Activated CD8-positive, alpha-beta T cell treated with anti-CD3 and anti-CD28 coated beads, Interleukin-2, amount 10 ng/mL, durations not matched to agents 7 days and 5 days (primary cell): Measurements from ENCODE around the gene BHMT2. TPM values are rescaled to one million over a fixed set of nuclear protein-coding genes. Genes with fewer than 3 reads are reported as not detected.

ENCODE experiments used
- ATAC-seq: fragments of 150-1000 bp; cut with Tn5 transposase; one replicate; pipeline ENCODE4 v1.10.0; 2021; ENCODE audit warnings: moderate library complexity
- CTCF ChIA-PET: fragments of 350-600 bp; sonication (Branson Sonifier 250); formaldehyde crosslinking; loops from one replicate; lab custom pipeline; 2021; ENCODE audit warnings: antibody characterized with exemption; lab: Charles Lee
- POLR2A ChIA-PET: fragments of 350-600 bp; sonication (Branson Sonifier 250); formaldehyde crosslinking; loops from one replicate; lab custom pipeline; 2021; ENCODE audit warnings: antibody characterized with exemption; lab: Charles Lee
- DNase-seq: peaks from one replicate; pipeline ENCODE4 v3.0.0-alpha.2; 2020
- H3K27ac Mint-ChIP-seq: one replicate; pipeline ENCODE4 v1.8.0; 2021; ENCODE audit warnings: mild to moderate bottlenecking, mixed read lengths
- H3K27me3 Mint-ChIP-seq: one replicate; pipeline ENCODE4 v1.8.0; 2021; ENCODE audit warnings: low read depth, mixed read lengths
- H3K36me3 Mint-ChIP-seq: one replicate; pipeline ENCODE4 v1.8.0; 2021; ENCODE audit warnings: low read depth, mixed read lengths
- H3K4me1 Mint-ChIP-seq: one replicate; pipeline ENCODE4 v1.8.0; 2021; ENCODE audit warnings: low read depth, mixed read lengths
- H3K4me3 Mint-ChIP-seq: one replicate; pipeline ENCODE4 v1.8.0; 2021; ENCODE audit warnings: mild to moderate bottlenecking, mixed read lengths
- H3K9me3 Mint-ChIP-seq: one replicate; pipeline ENCODE4 v1.8.0; 2022; ENCODE audit warnings: mixed read lengths; ENCODE audit not compliant: insufficient read depth
- total RNA-seq, 2 experiments: library from RNA; stranded (reverse); gene quantifications; one replicate each; pipeline ENCODE4 v1.2.3, GENCODE V29; 2021

BHMT2 gene
- total RNA-seq, 2 experiments from 2014 or later, result not detected

GRCh38 chr5:79074641-79075040, 5.1 kb downstream of the BHMT2 start:
- H3K36me3 Mint-ChIP-seq, result peaks cover 3% of the 10 kb centered on the region
- H3K9me3 Mint-ChIP-seq, result no peaks in the 10 kb centered on the region
- peaks cover 18% of the 10 kb centered on the region for H3K27me3 Mint-ChIP-seq
- DNase-seq (no peak), ATAC-seq (no peak)
- peaks cover 12% of the 10 kb centered on the region for H3K4me1 Mint-ChIP-seq
- POLR2A ChIA-PET, result no interaction called here
- CTCF ChIA-PET, result interaction anchor here (1.2 to 3.8 kb wide), 4 partner anchors 9 to 58 kb away, joined by 3 to 19 read pairs (median 12); no protein-coding TSS in a partner anchor
- no peak overlapping the region for H3K27ac Mint-ChIP-seq
- H3K4me3 Mint-ChIP-seq, result no peak overlapping the region

DNA sequence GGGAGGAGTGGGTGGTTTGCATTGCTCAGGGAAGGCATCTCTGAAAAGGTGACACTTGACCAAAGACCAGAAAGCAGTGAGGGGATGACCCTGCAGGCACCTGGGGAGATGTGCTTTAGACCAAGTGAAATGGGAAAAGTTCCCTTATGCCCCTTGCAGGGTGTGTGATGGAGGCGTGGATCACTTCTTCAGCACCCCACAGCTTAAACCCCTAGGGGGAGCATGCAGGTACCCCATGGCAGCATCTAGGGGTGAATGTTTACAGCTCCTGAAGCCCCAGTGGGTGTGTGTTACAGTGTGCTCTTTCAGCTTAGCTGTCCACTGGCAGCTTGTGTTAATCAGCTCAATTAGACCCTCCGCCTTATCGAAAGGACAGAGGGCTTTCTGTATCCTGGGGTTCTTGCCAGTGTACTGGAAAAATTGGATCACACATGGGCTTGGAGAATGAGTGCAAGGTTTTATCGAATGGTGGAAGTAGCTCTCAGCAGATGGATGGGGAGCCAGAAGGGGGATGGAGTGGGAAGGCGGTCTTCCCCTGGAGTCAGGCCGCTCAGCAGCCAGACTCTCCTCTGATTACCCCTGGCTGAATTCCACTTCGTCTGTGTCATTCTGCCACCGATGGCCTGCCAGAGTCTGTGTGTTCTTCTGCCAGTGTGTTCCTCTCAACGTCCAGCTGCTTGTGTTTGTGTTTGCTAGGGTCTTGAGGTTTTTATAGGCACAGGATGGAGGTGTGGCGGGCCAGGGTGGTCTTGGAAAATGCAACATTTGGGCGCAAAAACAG, 6.3 kb downstream of the BHMT2 start:
- DNase-seq (no peak), ATAC-seq (no peak)
- CTCF ChIA-PET, result interaction anchor here (0.9 to 3.8 kb wide), 4 partner anchors 8 to 57 kb away, joined by 3 to 19 read pairs (median 11); no protein-coding TSS in a partner anchor
- peaks cover 10% of the 10 kb centered on the region for H3K27me3 Mint-ChIP-seq
- H3K4me1 Mint-ChIP-seq, result peaks cover 12% of the 10 kb centered on the region
- H3K9me3 Mint-ChIP-seq, result no peaks in the 10 kb centered on the region
- no peak overlapping the region for H3K4me3 Mint-ChIP-seq
- peaks cover 3% of the 10 kb centered on the region for H3K36me3 Mint-ChIP-seq
- H3K27ac Mint-ChIP-seq, result no peak overlapping the region
- POLR2A ChIA-PET, result no interaction called here

DNA sequence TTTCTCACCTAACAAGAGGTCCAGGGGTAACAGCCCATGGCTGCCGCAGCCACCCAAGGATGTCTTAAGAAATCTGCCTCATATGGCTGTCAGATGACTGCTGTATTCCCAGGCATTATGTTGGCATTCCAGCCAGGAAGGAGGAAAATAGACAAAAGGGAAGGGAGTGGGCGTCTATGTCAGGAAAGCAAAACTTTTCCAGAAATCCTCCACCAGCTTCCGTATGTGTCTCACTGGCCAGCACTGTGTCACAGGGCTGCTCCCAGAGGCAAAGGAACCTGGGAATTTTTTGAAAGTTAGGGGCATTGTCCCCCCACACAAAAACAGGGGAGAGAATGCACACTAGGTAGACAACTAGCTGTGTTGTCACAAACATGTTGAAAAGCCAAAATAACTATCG, 7.3 kb downstream of the BHMT2 start:
- peaks cover 12% of the 10 kb centered on the region for H3K4me1 Mint-ChIP-seq
- no peak overlapping the region for H3K27ac Mint-ChIP-seq
- no peaks in the 10 kb centered on the region for H3K9me3 Mint-ChIP-seq
- ATAC-seq (no peak), DNase-seq (no peak)
- H3K27me3 Mint-ChIP-seq, result peaks cover 5% of the 10 kb centered on the region
- POLR2A ChIA-PET, result no interaction called here
- peaks cover 3% of the 10 kb centered on the region for H3K36me3 Mint-ChIP-seq
- CTCF ChIA-PET, result interaction anchor here (3.5 to 3.8 kb wide), 2 partner anchors 51 to 56 kb away, joined by 19 read pairs; no protein-coding TSS in a partner anchor
- no peak overlapping the region for H3K4me3 Mint-ChIP-seq

DNA sequence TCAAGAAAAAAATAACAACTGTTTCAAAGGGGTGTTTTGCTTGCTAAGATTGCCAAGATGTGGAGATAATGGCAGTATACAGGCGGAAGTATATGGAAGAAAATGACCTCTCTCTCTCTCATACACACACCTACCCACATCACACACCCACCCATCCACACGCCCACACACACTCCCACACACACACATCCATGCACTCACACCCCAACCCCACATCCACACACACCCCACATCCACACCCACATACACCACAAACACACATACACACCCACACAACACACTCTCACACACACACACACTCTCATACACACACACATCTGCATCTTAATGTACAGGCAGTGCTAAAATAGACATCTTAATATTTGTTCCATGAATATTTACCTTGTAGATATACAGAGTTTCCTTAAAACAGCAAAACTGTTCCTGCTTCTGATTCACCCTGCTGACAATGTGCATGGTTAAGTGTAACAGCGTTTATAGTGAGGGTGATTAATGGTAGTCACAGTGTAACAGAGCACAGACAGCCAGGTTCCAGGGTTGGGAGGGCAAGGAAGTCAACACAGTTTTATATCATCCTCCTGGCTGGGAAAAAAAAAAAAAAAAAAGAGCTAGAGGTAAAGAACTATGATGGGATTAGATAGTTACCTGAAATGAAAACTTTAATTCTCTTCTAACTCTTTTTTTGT, 8.3 kb downstream of the BHMT2 start:
- no peaks in the 10 kb centered on the region for H3K9me3 Mint-ChIP-seq
- POLR2A ChIA-PET, result no interaction called here
- no peak overlapping the region for H3K27ac Mint-ChIP-seq
- peaks cover 2% of the 10 kb centered on the region for H3K27me3 Mint-ChIP-seq
- no peak for DNase-seq
- H3K4me3 Mint-ChIP-seq, result no peak overlapping the region
- CTCF ChIA-PET, result interaction anchor here (3.8 kb wide), 1 partner anchor 52 kb away, joined by 19 read pairs; no protein-coding TSS in a partner anchor
- peaks cover 12% of the 10 kb centered on the region for H3K4me1 Mint-ChIP-seq
- no peak for ATAC-seq
- H3K36me3 Mint-ChIP-seq, result no peaks in the 10 kb centered on the region

- H3K9me3 Mint-ChIP-seq, result no peaks in the 10 kb centered on the region
- no peak for ATAC-seq
- H3K4me1 Mint-ChIP-seq, result peaks cover 2% of the 10 kb centered on the region
- H3K27me3 Mint-ChIP-seq, result peaks cover 4% of the 10 kb centered on the region
- POLR2A ChIA-PET, result no interaction called here
- no peak for DNase-seq
- no peak overlapping the region for H3K27ac Mint-ChIP-seq
- no peak overlapping the region for H3K4me3 Mint-ChIP-seq
- CTCF ChIA-PET, result no interaction called here
- no peaks in the 10 kb centered on the region for H3K36me3 Mint-ChIP-seq
Observed at GRCh38 chr5:79080804-79081203, 11.2 kb downstream of the BHMT2 start.

DNA sequence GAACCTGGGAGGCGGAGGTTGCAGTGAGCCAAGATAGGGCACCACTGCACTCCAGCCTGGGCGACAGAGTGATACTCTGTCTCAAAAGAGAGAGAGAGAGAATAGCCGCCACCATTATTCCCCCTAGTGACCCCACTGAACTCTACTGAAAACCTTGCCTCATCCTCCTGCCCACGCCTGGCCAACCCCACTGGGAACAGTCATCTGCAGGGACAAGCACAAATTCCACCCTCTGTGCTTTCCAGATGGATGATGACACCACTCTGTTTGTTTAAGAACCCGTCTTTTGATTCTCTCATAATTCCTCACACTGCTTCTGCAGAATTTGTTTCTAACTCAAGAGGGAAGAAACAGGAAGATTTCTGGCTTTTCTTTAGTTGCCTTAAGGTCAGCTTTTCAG, 12.2 kb downstream of the BHMT2 start:
- H3K36me3 Mint-ChIP-seq, result no peaks in the 10 kb centered on the region
- ChIA-PET CTCF (interaction anchor here (2.1 kb wide), 1 partner anchor 57 kb away, joined by 6 read pairs; no protein-coding TSS in a partner anchor), POLR2A (no interaction called here)
- no peak overlapping the region for H3K27ac Mint-ChIP-seq
- H3K4me3 Mint-ChIP-seq, result no peak overlapping the region
- peaks cover 7% of the 10 kb centered on the region for H3K27me3 Mint-ChIP-seq
- no peak for DNase-seq
- no peak for ATAC-seq
- H3K9me3 Mint-ChIP-seq, result no peaks in the 10 kb centered on the region
- no peaks in the 10 kb centered on the region for H3K4me1 Mint-ChIP-seq

- CTCF ChIA-PET, result no interaction called here
- no peak for ATAC-seq
- DNase-seq, result no peak
- POLR2A ChIA-PET, result no interaction called here
- no peaks in the 10 kb centered on the region for H3K36me3 Mint-ChIP-seq
- no peak overlapping the region for H3K4me3 Mint-ChIP-seq
- no peak overlapping the region for H3K27ac Mint-ChIP-seq
- no peaks in the 10 kb centered on the region for H3K9me3 Mint-ChIP-seq
- H3K4me1 Mint-ChIP-seq, result no peaks in the 10 kb centered on the region
- peaks cover 9% of the 10 kb centered on the region for H3K27me3 Mint-ChIP-seq
Observed at GRCh38 chr5:79086116-79086515, 16.5 kb downstream of the BHMT2 start.

DNA sequence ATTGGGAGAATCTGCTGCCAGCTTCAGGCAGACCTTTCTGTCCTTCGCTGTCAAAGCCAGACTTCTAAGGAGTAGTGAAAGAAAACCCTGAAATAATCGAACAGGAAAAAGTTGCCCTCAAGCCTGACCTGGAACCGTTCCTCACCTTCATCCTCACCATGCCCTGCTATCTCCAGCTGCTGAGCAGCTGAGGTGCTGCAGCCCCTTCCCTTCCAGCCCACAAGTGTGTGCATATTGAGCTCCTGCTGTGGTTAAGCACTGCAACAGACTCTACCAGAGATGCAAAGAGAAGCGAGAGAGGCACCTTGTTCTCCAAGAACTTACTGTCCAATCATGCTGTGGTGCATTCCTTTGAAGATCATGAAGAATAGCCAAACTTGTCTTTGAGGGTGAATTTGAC, 18.9 kb downstream of the BHMT2 start:
- ATAC-seq (no peak), DNase-seq (no peak)
- H3K36me3 Mint-ChIP-seq, result no peaks in the 10 kb centered on the region
- H3K4me3 Mint-ChIP-seq, result no peak overlapping the region
- H3K4me1 Mint-ChIP-seq, result no peaks in the 10 kb centered on the region
- no peak overlapping the region for H3K27ac Mint-ChIP-seq
- no peaks in the 10 kb centered on the region for H3K9me3 Mint-ChIP-seq
- POLR2A ChIA-PET, result no interaction called here
- CTCF ChIA-PET, result no interaction called here
- H3K27me3 Mint-ChIP-seq, result peaks cover 7% of the 10 kb centered on the region

DNA sequence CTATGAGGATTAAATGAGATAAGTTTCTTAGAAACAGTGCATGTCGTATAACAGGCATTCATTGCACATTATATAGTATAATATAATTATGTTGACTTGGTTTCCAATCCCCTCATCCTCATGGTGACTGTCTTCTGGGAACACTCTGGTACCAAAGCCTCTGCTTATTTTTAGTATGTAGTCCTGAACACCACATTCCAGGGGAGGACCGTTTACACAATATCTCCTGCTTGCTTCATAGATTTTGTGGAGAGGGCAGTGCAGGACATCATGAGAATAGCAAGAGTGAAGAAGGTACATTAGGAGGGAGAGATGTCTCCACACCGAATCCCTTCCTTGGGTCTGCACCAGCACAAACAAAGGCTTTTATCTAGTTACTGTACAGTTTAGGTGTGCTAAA, 21.5 kb downstream of the BHMT2 start:
- no peak for ATAC-seq
- H3K4me3 Mint-ChIP-seq, result no peak overlapping the region
- CTCF ChIA-PET, result no interaction called here

DNA sequence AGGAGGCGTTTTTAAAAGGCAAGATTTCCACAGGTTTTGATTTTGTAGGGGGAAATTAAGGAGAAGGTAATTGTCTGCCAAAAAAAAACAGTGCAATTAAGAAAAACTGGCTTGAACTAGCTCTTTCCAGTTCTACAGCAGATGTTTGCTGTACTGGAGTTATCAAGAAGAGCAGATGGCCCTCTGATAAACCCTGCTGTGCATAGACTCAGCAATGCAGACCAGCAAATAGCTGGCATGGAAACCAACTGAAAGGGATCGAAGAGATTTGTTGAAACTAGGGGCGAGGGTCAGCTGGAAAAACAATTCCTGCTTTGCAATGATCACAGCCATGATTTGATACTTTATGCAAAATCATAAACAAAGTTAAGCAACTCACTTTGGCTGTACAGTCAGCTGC, 24.2 kb downstream of the BHMT2 start:
- Mint-ChIP-seq H3K27me3 (peaks cover 8% of the 10 kb centered on the region), H3K36me3 (no peaks in the 10 kb centered on the region), H3K4me1 (no peaks in the 10 kb centered on the region), H3K4me3 (no peak overlapping the region), H3K27ac (no peak overlapping the region), H3K9me3 (no peaks in the 10 kb centered on the region)
- POLR2A ChIA-PET, result no interaction called here
- ATAC-seq (no peak), DNase-seq (no peak)
- CTCF ChIA-PET, result no interaction called here

More for the DNA sequence above, 21.5 kb downstream of the BHMT2 start:
- DNase-seq, result no peak
- Mint-ChIP-seq H3K27ac (no peak overlapping the region), H3K36me3 (no peaks in the 10 kb centered on the region), H3K4me1 (no peaks in the 10 kb centered on the region), H3K27me3 (peaks cover 8% of the 10 kb centered on the region), H3K9me3 (no peaks in the 10 kb centered on the region)
- POLR2A ChIA-PET, result no interaction called here

DNA sequence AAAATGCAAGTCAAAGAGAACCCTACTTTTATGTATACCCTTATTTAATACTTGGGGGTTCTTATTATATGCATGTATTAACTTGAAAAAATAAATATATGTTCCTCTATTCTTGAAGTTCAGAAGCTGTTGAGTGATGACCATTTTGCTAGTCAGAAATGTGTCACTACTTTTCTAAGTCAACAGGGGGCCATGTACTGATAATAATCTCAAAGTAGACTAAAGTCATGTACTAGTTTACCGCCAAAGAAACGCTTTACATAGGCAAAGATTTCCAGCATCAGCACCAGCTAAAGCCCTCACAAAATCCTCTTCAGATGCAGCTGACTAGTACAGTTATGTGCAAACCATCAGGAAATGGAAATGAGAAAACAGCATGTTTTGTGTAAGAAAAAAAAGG, 36.3 kb downstream of the BHMT2 start:
- no peak for DNase-seq
- CTCF ChIA-PET, result interaction anchor here (1.0 to 3.8 kb wide), 4 partner anchors 27 to 84 kb away, joined by 3 to 45 read pairs (median 13); no protein-coding TSS in a partner anchor
- H3K36me3 Mint-ChIP-seq, result no peaks in the 10 kb centered on the region
- POLR2A ChIA-PET, result no interaction called here
- peaks cover 8% of the 10 kb centered on the region for H3K4me1 Mint-ChIP-seq
- H3K4me3 Mint-ChIP-seq, result no peak overlapping the region
- H3K27ac Mint-ChIP-seq, result no peak overlapping the region
- ATAC-seq, result no peak
- H3K27me3 Mint-ChIP-seq, result peaks cover 23% of the 10 kb centered on the region
- no peaks in the 10 kb centered on the region for H3K9me3 Mint-ChIP-seq
